ENCODE data around the gene TBC1D2B. TPM values are rescaled to one million over a fixed set of nuclear protein-coding genes. Genes with fewer than 3 reads are reported as not detected.

The TBC1D2B gene
- total and polyA plus RNA-seq, 2 of the 4 experiments (the other 2 are of a cell fraction): 17.7 to 28.3 TPM

DNA sequence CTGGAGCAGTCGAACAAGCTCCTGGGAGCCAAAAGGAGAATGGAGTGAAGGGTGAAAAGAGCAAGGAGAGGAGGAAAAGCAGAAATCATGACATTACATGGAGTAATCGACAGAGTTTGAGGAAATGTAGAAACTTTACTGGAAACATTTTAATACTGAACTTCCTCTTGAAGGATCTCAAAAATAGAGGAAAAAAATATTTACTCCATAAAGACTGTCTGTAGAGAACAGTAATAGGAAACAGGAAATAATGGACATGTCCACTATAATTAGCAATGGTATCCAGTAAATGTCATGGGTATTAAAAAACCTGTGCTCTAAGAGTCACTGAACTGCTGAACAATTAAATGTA is 53.0 kb downstream of the TBC1D2B start:
- no peak overlapping the region for H3K4me2 ChIP-seq (ENCODE audit: low read depth, low read length)
- ChIA-PET POLR2A (ENCODE audit: unreplicated experiment) (no interaction called here), CTCF (interaction anchor here (0.7 to 1.0 kb wide), 3 partner anchors 18 to 35 kb away, joined by 3 read pairs; no protein-coding TSS in a partner anchor)

More for the DNA sequence above, 53.0 kb downstream of the TBC1D2B start:
- Histone ChIP-seq H2BK5ac (ENCODE audit: low read depth, low read length, poor library complexity, severe bottlenecking) (no peak overlapping the region), H3K9me3 (ENCODE audit: control insufficient read depth, insufficient read depth, low read length) (no peaks in the 10 kb centered on the region), H3K14ac (replicated peaks; ENCODE audit: low read depth, low read length) (no peak overlapping the region), H3K23ac (ENCODE audit: low read depth, low read length) (no peak overlapping the region), H3K36me3 (ENCODE audit: control insufficient read depth, insufficient read depth, low read length) (peaks cover 55% of the 10 kb centered on the region), H4K5ac (ENCODE audit: low read depth, low read length) (no peak overlapping the region), H3K4me1 (ENCODE audit: control insufficient read depth, insufficient read depth, low read length) (peaks cover 9% of the 10 kb centered on the region), H3K9me1 (ENCODE audit: insufficient read depth, low read length) (peaks cover 19% of the 10 kb centered on the region; the same call in 1 of the 2 replicates), H2AK9ac (replicated peaks; ENCODE audit: low read depth, low read length, poor library complexity) (no peak overlapping the region), H3K9ac (ENCODE audit: low read depth, low read length) (no peak overlapping the region), H2BK120ac (ENCODE audit: low read depth, low read length) (no peak overlapping the region), H2AK5ac (ENCODE audit: low read depth, low read length) (no peak overlapping the region), H2BK15ac (ENCODE audit: low read depth, low read length) (no peak overlapping the region), H3K79me1 (ENCODE audit: low read depth in 1 of 2, low read length in 2 of 2) (peaks cover 18 to 40% of the 10 kb centered on the region in 2 experiments), H3K4me3 (ENCODE audit: insufficient read depth, low read depth, low read length) (no peak overlapping the region), H4K20me1 (ENCODE audit: insufficient read depth, low read length) (peaks cover 5% of the 10 kb centered on the region; the same call in 1 of the 2 replicates), H4K91ac (ENCODE audit: insufficient read depth, low read depth, low read length) (no peak overlapping the region), H4K8ac (ENCODE audit: low read depth in 2 of 2, low read length in 2 of 2) (peak overlapping the region in 1 of 2 experiments; percentile 21; a peak in 1 of 4 replicates), H3K4ac (ENCODE audit: low read depth, low read length) (no peak overlapping the region), H3K27me3 (ENCODE audit: control insufficient read depth, insufficient read depth, low read length) (no peaks in the 10 kb centered on the region), H3K56ac (ENCODE audit: extremely low read depth, insufficient read depth, low read length) (no peak overlapping the region), H3K27ac (ENCODE audit: insufficient read depth, low read length) (peak overlapping the region; percentile 48; the same call in 1 of the 2 replicates), H3K18ac (ENCODE audit: low read depth, low read length) (no peak overlapping the region), H2BK20ac (ENCODE audit: low read depth, low read length) (no peak overlapping the region), H2AFZ (replicated peaks; ENCODE audit: low read length, poor library complexity) (no peak overlapping the region)
- WGBS, 2 experiments (ENCODE audit: extremely low coverage in 2 of 2, insufficient read length in 1 of 2): no CpG with 5 or more reads among the region's 2 CpGs
- intact Hi-C loops (cut with micrococcal nuclease): no loop called here
- dilution Hi-C loops (cut with HindIII; ENCODE audit: low sequenced_read_pairs, unreplicated experiment): no loop called here
- DNase-seq (no peak), ATAC-seq (ENCODE audit: low read depth) (no peak; the same call in 1 of the 2 replicates)
- TF ChIP-seq, protein P1, sequence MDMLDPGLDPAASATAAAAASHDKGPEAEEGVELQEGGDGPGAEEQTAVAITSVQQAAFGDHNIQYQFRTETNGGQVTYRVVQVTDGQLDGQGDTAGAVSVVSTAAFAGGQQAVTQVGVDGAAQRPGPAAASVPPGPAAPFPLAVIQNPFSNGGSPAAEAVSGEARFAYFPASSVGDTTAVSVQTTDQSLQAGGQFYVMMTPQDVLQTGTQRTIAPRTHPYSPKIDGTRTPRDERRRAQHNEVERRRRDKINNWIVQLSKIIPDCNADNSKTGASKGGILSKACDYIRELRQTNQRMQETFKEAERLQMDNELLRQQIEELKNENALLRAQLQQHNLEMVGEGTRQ (IDR thresholded peaks at IDR 0.05; ENCODE audit: low read depth, low read length): no peak
- TF ChIP-seq NFE2L2 (IDR thresholded peaks at IDR 0.05; ENCODE audit: low read depth, low read length): no peak
- no peak for TF ChIP-seq MAZ (IDR thresholded peaks at IDR 0.05; ENCODE audit: borderline replicate concordance, low read depth, low read length)
- no peak for TF ChIP-seq RAD21 (IDR thresholded peaks at IDR 0.05; ENCODE audit: low read length)
- no peak for TF ChIP-seq CEBPB (IDR thresholded peaks at IDR 0.05; ENCODE audit: low read depth, low read length)
- TF ChIP-seq, protein P2, sequence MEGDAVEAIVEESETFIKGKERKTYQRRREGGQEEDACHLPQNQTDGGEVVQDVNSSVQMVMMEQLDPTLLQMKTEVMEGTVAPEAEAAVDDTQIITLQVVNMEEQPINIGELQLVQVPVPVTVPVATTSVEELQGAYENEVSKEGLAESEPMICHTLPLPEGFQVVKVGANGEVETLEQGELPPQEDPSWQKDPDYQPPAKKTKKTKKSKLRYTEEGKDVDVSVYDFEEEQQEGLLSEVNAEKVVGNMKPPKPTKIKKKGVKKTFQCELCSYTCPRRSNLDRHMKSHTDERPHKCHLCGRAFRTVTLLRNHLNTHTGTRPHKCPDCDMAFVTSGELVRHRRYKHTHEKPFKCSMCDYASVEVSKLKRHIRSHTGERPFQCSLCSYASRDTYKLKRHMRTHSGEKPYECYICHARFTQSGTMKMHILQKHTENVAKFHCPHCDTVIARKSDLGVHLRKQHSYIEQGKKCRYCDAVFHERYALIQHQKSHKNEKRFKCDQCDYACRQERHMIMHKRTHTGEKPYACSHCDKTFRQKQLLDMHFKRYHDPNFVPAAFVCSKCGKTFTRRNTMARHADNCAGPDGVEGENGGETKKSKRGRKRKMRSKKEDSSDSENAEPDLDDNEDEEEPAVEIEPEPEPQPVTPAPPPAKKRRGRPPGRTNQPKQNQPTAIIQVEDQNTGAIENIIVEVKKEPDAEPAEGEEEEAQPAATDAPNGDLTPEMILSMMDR (conservative IDR thresholded peaks at IDR 0.05; ENCODE audit: low read depth, low read length): no peak
- TF ChIP-seq POLR2A (IDR thresholded peaks at IDR 0.05; ENCODE audit: low read depth, low read length): no peak
- no peak for TF ChIP-seq CHD1 (IDR thresholded peaks at IDR 0.05; ENCODE audit: low read depth, low read length)
- TF ChIP-seq RCOR1 (IDR thresholded peaks at IDR 0.05; ENCODE audit: insufficient replicate concordance, low read length): no peak
- TF ChIP-seq RFX5 (IDR thresholded peaks at IDR 0.05; ENCODE audit: low read depth, low read length): no peak
- TF ChIP-seq BHLHE40 (IDR thresholded peaks at IDR 0.05; ENCODE audit: low read depth, low read length): no peak
- no peak for TF ChIP-seq MXI1 (IDR thresholded peaks at IDR 0.05; ENCODE audit: borderline replicate concordance, low read depth, low read length)
- TF ChIP-seq, protein P3, sequence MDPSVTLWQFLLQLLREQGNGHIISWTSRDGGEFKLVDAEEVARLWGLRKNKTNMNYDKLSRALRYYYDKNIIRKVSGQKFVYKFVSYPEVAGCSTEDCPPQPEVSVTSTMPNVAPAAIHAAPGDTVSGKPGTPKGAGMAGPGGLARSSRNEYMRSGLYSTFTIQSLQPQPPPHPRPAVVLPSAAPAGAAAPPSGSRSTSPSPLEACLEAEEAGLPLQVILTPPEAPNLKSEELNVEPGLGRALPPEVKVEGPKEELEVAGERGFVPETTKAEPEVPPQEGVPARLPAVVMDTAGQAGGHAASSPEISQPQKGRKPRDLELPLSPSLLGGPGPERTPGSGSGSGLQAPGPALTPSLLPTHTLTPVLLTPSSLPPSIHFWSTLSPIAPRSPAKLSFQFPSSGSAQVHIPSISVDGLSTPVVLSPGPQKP (IDR thresholded peaks at IDR 0.05; ENCODE audit: borderline replicate concordance, low read depth, low read length): no peak
- in situ Hi-C loops (cut with MboI; ENCODE audit: low sequenced_read_pairs): no loop called here
- no TSS peak for BruUV-seq (replicated peaks)

All from IMR-90 (cell line).